Measurements from ENCODE around the gene POLE.

DNA sequence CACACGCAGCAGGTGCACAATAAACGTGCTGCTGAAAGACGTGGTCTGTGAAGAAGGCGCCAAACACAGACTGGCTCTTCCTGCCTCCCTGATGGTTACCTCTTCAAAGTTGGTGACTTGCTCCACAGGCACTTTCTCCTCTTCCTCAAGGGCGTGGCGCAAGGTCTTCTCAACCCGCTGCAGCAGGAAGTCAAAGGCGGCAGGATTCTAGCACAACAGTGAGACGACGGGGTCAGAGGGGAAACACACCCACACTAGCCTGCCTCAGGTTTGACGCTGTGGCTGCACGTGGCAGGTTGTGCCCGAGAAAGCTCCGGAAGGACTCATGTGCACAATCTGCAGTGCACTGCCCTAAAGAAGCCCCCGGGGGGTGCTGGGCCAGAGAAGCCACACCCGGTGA lies 15.0 kb downstream of the POLE start:
- TF ChIP-seq, protein P1, sequence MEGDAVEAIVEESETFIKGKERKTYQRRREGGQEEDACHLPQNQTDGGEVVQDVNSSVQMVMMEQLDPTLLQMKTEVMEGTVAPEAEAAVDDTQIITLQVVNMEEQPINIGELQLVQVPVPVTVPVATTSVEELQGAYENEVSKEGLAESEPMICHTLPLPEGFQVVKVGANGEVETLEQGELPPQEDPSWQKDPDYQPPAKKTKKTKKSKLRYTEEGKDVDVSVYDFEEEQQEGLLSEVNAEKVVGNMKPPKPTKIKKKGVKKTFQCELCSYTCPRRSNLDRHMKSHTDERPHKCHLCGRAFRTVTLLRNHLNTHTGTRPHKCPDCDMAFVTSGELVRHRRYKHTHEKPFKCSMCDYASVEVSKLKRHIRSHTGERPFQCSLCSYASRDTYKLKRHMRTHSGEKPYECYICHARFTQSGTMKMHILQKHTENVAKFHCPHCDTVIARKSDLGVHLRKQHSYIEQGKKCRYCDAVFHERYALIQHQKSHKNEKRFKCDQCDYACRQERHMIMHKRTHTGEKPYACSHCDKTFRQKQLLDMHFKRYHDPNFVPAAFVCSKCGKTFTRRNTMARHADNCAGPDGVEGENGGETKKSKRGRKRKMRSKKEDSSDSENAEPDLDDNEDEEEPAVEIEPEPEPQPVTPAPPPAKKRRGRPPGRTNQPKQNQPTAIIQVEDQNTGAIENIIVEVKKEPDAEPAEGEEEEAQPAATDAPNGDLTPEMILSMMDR (IDR thresholded peaks at IDR 0.05; ENCODE audit: low read depth, low read length, poor library complexity, severe bottlenecking): no peak
- TF ChIP-seq EZH2phosphoT487 (IDR thresholded peaks at IDR 0.05; ENCODE audit: borderline replicate concordance, low read length): no peak

Measured in DOHH2 (cell line).